ENCODE measurements around the gene SALL3. TPM values are rescaled to one million over a fixed set of nuclear protein-coding genes. Genes with fewer than 3 reads are reported as not detected.
A peak's percentile ranks its signal among the peaks of the same experiment; 100 is the strongest.

SALL3 gene
- total and polyA plus RNA-seq, 2 of the 13 experiments (the other 11 are each of a cell fraction or from before 2014, with no cell fraction given): not detected

- 0 out of 2 replicates have a peak, but pooled peaks cover 5% of the 10 kb centered on the region for H3K9me3 ChIP-seq (ENCODE audit: low read length)
- no peak overlapping the region for H3K9ac ChIP-seq (ENCODE audit: insufficient read depth, low read depth, low read length)
- H3K36me3 ChIP-seq (replicated peaks in 1 of 2; ENCODE audit: control insufficient read depth in 1 of 2, insufficient read depth in 2 of 2, low read length in 2 of 2): no peaks in the 10 kb centered on the region
- WGBS (ENCODE audit: low lambda C conversion rate): 0% methylated on average over 1 of the region's 5 CpGs
- H2AFZ ChIP-seq (ENCODE audit: low read length): no peak overlapping the region
- POLR2A ChIA-PET: no interaction called here
- intact Hi-C loops (cut with micrococcal nuclease; ENCODE audit: unreplicated experiment) (no loop called here), in situ Hi-C loops (cut with HindIII; ENCODE audit: extremely low pct_ligation_motif_present, low pct_unique_long_range_greater_than_20kb) (no loop called here)
- DNase-seq (ENCODE audit: low spot score) (no peak), ATAC-seq (peak; percentile 83), FAIRE-seq (no peak)
- CTCF ChIA-PET (ENCODE audit: low intra/inter-chr PET ratio, low total read pairs): no interaction called here
- no peaks in the 10 kb centered on the region for H4K20me1 ChIP-seq (ENCODE audit: insufficient read depth, low read length)
- no peak overlapping the region for H3K4me2 ChIP-seq (ENCODE audit: low read depth, low read length)
- peaks cover 2 to 22% of the 10 kb centered on the region in 2 experiments; a peak in 3 of 5 replicates for H3K27me3 ChIP-seq (ENCODE audit: control insufficient read depth in 1 of 2, insufficient read depth in 2 of 2, low read length in 2 of 2)
- BruUV-seq (replicated peaks): no TSS peak
- no peaks in the 10 kb centered on the region for H3K79me2 ChIP-seq (ENCODE audit: insufficient read depth, low read length)
- no peaks in the 10 kb centered on the region for H3K4me1 ChIP-seq (ENCODE audit: insufficient read depth, low read length)
- H3K4me3 ChIP-seq (replicated peaks in 1 of 3; ENCODE audit: insufficient read depth in 1 of 3, low read depth in 2 of 3, low read length in 3 of 3): no peak overlapping the region
- no peak overlapping the region for H3K27ac ChIP-seq (ENCODE audit: extremely low read length, insufficient read depth, low read length)
- TF ChIP-seq ZNF180 (CRISPR knock-in tag; IDR thresholded peaks at IDR 0.05; ENCODE audit: borderline replicate concordance, low read depth) (no peak), ELF1 (CRISPR knock-in tag; IDR thresholded peaks at IDR 0.05) (no peak), REST (IDR thresholded peaks at IDR 0.05; ENCODE audit: borderline replicate concordance in 1 of 2, low read depth in 1 of 2, low read length in 2 of 2) (no peak), AKAP8 (CRISPR knock-in tag; IDR thresholded peaks at IDR 0.05) (no peak), SP4 (CRISPR knock-in tag; IDR thresholded peaks at IDR 0.05) (no peak), ZNF142 (CRISPR knock-in tag; IDR thresholded peaks at IDR 0.05) (no peak), ZNF124 (CRISPR knock-in tag; IDR thresholded peaks at IDR 0.05) (no peak), CSRNP2 (CRISPR knock-in tag; conservative IDR thresholded peaks at IDR 0.05; ENCODE audit: low read depth) (no peak), ZBTB49 (CRISPR knock-in tag; IDR thresholded peaks at IDR 0.05; ENCODE audit: borderline replicate concordance) (no peak)
These were observed 46.9 kb downstream of the SALL3 start for GRCh38 chr18:79026491-79026890.
